NB4 (cell line): Measurements from ENCODE around the gene CLPX.

Experiments used
- DNase-seq: peaks from one replicate; pipeline ENCODE4 v3.0.0; 2010; ENCODE audit warnings: low read depth
- H3K4me3 ChIP-seq: one replicate; pipeline ENCODE4 v1.5.1; 2011; ENCODE audit warnings: mild to moderate bottlenecking, low read depth, low read length, moderate library complexity
- MYC ChIP-seq: IDR thresholded peaks from 2 replicates; pipeline ENCODE4 v1.6.1; 2011; ENCODE audit warnings: low read depth, low read length
- POLR2A ChIP-seq: IDR thresholded peaks from 2 replicates; pipeline ENCODE4 v1.6.1; 2011; ENCODE audit warnings: mild to moderate bottlenecking; ENCODE audit not compliant: insufficient read length; ENCODE audit errors: extremely low read depth
- TF ChIP-seq, protein P1 (sequence below): IDR thresholded peaks from 2 replicates; pipeline ENCODE4 v1.6.1; 2011; ENCODE audit warnings: low read depth, low read length
- TF ChIP-seq, protein P2 (sequence below): IDR thresholded peaks from one replicate; pipeline ENCODE4 v1.5.1; 2012; ENCODE audit warnings: low read depth, low read length

CLPX gene

DNA sequence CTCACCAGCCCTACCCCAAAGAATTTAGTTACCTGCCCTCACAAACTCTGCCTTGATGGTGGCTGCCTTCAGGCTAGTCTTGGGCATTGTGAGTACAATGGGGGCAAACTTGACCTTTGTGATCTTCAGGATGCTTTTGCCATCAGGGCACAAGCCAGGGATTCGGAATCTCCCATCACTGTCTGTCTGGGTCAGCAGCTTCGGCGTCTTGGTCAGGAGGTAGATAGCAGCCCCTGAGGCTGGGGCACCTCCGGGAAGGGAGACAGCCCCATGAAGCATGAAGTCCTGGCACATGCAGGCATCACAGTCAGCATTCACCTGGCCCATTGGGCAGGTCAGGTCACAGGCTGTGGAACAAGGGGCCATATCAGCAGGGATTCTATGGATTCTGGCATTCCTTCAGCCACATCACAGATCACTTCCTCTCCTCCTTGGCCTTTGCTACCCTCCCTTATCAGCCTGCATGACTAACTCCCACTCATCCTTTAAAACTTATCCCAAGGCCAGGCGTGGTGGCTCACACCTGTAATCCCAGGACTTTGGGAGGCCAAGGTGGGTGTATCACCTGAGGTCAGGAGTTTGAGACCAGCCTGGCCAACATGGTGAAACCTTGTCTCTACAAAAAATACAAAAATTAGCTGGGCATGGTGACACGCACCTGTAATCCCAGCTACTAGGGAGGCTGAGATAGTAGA is 19.2 kb upstream of the CLPX start:
- H3K4me3 ChIP-seq: no peak overlapping the region
- DNase-seq: no peak
- TF ChIP-seq, protein P1, sequence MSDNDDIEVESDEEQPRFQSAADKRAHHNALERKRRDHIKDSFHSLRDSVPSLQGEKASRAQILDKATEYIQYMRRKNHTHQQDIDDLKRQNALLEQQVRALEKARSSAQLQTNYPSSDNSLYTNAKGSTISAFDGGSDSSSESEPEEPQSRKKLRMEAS: no peak
- TF ChIP-seq, protein P2, sequence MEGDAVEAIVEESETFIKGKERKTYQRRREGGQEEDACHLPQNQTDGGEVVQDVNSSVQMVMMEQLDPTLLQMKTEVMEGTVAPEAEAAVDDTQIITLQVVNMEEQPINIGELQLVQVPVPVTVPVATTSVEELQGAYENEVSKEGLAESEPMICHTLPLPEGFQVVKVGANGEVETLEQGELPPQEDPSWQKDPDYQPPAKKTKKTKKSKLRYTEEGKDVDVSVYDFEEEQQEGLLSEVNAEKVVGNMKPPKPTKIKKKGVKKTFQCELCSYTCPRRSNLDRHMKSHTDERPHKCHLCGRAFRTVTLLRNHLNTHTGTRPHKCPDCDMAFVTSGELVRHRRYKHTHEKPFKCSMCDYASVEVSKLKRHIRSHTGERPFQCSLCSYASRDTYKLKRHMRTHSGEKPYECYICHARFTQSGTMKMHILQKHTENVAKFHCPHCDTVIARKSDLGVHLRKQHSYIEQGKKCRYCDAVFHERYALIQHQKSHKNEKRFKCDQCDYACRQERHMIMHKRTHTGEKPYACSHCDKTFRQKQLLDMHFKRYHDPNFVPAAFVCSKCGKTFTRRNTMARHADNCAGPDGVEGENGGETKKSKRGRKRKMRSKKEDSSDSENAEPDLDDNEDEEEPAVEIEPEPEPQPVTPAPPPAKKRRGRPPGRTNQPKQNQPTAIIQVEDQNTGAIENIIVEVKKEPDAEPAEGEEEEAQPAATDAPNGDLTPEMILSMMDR: no peak
- TF ChIP-seq MYC: no peak
- no peak for TF ChIP-seq POLR2A

DNA sequence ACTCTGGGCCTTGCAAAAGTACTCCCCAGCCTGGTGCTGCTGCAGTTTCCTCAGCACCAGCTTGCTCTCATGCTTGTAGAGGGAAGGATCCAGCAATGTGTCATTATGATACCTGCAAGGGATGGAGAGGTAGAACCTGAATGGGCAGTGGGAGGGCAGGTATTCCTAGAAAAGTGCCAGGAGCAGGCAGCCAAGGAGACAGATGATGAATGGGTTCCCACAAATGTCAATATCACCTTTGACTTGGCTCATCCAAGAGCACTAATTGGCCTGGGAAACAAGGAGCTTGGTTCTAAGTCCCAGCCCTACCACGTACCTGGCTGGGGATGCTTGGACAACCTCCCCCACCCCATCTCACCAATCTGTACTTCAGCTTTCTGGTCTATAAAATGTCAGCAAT is 16.8 kb upstream of the CLPX start:
- TF ChIP-seq MYC: no peak
- TF ChIP-seq, protein P1: no peak
- no peak for TF ChIP-seq POLR2A
- TF ChIP-seq, protein P2: no peak
- no peak overlapping the region for H3K4me3 ChIP-seq
- DNase-seq: no peak

GRCh38 chr15:65198571-65198970 is 13.4 kb upstream of the CLPX start:
- DNase-seq: no peak
- TF ChIP-seq MYC: no peak
- TF ChIP-seq, protein P2: no peak
- TF ChIP-seq, protein P1: no peak
- no peak for TF ChIP-seq POLR2A
- H3K4me3 ChIP-seq: no peak overlapping the region

DNA sequence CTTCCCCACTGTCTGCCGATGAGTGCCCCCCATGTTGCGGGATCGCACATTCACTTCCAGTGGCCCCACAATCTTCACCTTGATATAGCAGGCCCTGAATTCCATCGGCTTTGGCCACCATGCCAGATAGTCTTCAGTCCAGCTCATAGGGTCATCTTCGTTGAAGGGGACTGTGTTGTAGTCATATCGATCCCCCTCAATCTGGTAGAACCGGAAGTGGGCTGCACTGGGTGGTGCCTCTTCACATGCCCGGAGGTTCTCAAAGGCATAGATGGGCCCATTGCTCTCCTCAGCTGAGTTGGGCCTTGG is 12.1 kb upstream of the CLPX start:
- TF ChIP-seq, protein P1: no peak
- TF ChIP-seq, protein P2: no peak
- H3K4me3 ChIP-seq: no peak overlapping the region
- no peak for DNase-seq

DNA sequence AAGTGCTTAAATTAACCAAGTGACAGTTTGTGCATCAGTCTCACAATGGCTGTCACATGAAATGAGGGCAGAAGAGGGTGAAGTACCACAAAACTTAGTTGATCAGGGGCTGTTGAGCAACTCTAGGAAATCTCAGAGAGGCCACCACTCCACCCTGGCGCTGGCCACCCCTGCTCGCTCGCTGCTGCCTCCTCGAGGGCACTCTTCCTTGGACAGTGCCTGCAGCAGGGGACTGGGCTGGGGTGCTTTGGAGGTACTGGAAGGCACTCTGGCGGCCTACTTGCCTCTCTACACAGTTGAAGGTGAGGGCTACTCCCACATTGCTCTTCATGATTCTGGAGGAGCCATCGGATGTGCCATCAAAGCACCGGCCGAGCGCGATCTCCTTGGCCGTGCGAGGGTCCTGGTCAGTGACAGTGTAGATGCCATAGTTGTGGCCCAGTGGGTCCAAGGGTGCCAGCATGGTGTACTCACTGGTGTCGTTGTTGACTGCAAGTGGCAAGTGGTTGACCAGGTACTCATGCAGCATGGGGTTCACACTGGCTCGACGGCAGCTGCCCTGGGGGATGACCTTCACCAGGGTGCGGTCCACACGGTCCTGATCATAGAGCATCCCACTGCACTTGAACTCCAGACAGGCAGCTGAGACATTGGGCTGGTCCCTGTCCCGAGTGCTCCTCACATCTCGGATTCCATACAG is 11.6 kb upstream of the CLPX start:
- TF ChIP-seq, protein P1: no peak
- TF ChIP-seq MYC (no peak), POLR2A (no peak)
- TF ChIP-seq, protein P2: no peak
- DNase-seq: no peak
- no peak overlapping the region for H3K4me3 ChIP-seq
